PC-9 (cell line): Measurements from ENCODE around the gene NATD1.

Experiments
- EZH2 ChIP-seq: fragments of 200-600 bp; sonication (generic); IDR thresholded peaks from 2 replicates; pipeline ENCODE4 v1.8.0; 2017; ENCODE audit warnings: antibody characterized with exemption, low read depth
- TF ChIP-seq, protein P1 (sequence below): fragments of 200-600 bp; sonication (generic); conservative IDR thresholded peaks from 2 replicates; pipeline ENCODE4 v1.6.1; 2017; ENCODE audit warnings: mixed run types, antibody characterized with exemption, mild to moderate bottlenecking, moderate library complexity

- TF ChIP-seq EZH2: no peak
- TF ChIP-seq, protein P1, sequence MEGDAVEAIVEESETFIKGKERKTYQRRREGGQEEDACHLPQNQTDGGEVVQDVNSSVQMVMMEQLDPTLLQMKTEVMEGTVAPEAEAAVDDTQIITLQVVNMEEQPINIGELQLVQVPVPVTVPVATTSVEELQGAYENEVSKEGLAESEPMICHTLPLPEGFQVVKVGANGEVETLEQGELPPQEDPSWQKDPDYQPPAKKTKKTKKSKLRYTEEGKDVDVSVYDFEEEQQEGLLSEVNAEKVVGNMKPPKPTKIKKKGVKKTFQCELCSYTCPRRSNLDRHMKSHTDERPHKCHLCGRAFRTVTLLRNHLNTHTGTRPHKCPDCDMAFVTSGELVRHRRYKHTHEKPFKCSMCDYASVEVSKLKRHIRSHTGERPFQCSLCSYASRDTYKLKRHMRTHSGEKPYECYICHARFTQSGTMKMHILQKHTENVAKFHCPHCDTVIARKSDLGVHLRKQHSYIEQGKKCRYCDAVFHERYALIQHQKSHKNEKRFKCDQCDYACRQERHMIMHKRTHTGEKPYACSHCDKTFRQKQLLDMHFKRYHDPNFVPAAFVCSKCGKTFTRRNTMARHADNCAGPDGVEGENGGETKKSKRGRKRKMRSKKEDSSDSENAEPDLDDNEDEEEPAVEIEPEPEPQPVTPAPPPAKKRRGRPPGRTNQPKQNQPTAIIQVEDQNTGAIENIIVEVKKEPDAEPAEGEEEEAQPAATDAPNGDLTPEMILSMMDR: no peak
Observed at GRCh38 chr17:21271454-21272183, 18.4 kb upstream of the NATD1 start.
